Small intestine (tissue), 7 donors: ENCODE measurements around the gene COBLL1. TPM values are rescaled to one million over a fixed set of nuclear protein-coding genes. Genes with fewer than 3 reads are reported as not detected.
A peak's percentile ranks its signal among the peaks of the same experiment; 100 is the strongest.

ENCODE experiments used
- DNase-seq, 2 donors: peaks; one replicate each; pipeline versions ENCODE4 v3.0.0 to v3.0.0-alpha.2; 2013
- FAIRE-seq: peaks from 2 replicates; lab custom pipeline; 2012; peaks lifted over from hg19 to GRCh38; lab: Jason Lieb, UNC
- H3K27ac ChIP-seq, 3 donors: one replicate each; pipeline ENCODE4 v1.5.1; 2013; ENCODE audit warnings: low read length in 2 of 3, mild to moderate bottlenecking in 2 of 3, control low read depth in 1 of 3, inconsistent platforms in 1 of 3, low read depth in 1 of 3, moderate library complexity in 1 of 3
- H3K27me3 ChIP-seq, 3 donors: one replicate each; pipeline ENCODE4 v1.6.1; 2013; ENCODE audit warnings: low read length in 3 of 3, inconsistent platforms in 1 of 3; ENCODE audit not compliant: control insufficient read depth in 3 of 3, insufficient read depth in 3 of 3
- H3K36me3 ChIP-seq, 3 donors: one replicate each; pipeline ENCODE4 v1.6.1; 2013; ENCODE audit warnings: low read length in 3 of 3, inconsistent platforms in 1 of 3, low read depth in 1 of 3, mild to moderate bottlenecking in 1 of 3, moderate library complexity in 1 of 3; ENCODE audit not compliant: control insufficient read depth in 3 of 3, insufficient read depth in 2 of 3
- H3K4me1 ChIP-seq, 3 donors: one replicate each; pipeline ENCODE4 v1.6.1; 2013; ENCODE audit warnings: low read length in 2 of 3, inconsistent platforms in 1 of 3, low read depth in 1 of 3, mild to moderate bottlenecking in 1 of 3, moderate library complexity in 1 of 3; ENCODE audit not compliant: control insufficient read depth in 3 of 3, insufficient read depth in 2 of 3
- H3K4me3 ChIP-seq, 3 donors: one replicate each; pipeline ENCODE4 v1.5.1; 2013; ENCODE audit warnings: low read length in 3 of 3, control low read depth in 1 of 3, inconsistent platforms in 1 of 3, low read depth in 1 of 3, mild to moderate bottlenecking in 1 of 3, moderate library complexity in 1 of 3
- H3K9me3 ChIP-seq, 2 donors: one replicate each; pipeline ENCODE4 v1.6.1; 2013; ENCODE audit warnings: low read depth in 1 of 2, low read length in 1 of 2; ENCODE audit not compliant: control insufficient read depth in 2 of 2, insufficient read depth in 1 of 2
- WGBS, 3 donors: extraction: QIAGEN DNeasy Blood & Tissue Kit; methylation state at CpG; one replicate each; pipeline ENCODE4 v1.1.7; 2013; 5-methylcytosine and 5-hydroxymethylcytosine counted together
- polyA plus RNA-seq, 4 donors: library from polyadenylated mRNA; stranded (reverse) in 3 of 4; unstranded in 1 of 4; fragments of 200-250 nt in 3 of 4; fragments of 120-200 nt in 1 of 4; gene quantifications; one replicate each; pipeline versions ENCODE4 v1.2.1 to v1.2.3, GENCODE V29; 2013
- donor health status: healthy with polysubstance abuse.
- donor health status: control.
- donor health status: control.
- donor health status: Bipolar disorder and iron deficiency.
- donor health status: healthy.

Gene COBLL1
- polyA plus RNA-seq, 4 donors: 5.4 to 72.0 (median 7.8) TPM

DNA sequence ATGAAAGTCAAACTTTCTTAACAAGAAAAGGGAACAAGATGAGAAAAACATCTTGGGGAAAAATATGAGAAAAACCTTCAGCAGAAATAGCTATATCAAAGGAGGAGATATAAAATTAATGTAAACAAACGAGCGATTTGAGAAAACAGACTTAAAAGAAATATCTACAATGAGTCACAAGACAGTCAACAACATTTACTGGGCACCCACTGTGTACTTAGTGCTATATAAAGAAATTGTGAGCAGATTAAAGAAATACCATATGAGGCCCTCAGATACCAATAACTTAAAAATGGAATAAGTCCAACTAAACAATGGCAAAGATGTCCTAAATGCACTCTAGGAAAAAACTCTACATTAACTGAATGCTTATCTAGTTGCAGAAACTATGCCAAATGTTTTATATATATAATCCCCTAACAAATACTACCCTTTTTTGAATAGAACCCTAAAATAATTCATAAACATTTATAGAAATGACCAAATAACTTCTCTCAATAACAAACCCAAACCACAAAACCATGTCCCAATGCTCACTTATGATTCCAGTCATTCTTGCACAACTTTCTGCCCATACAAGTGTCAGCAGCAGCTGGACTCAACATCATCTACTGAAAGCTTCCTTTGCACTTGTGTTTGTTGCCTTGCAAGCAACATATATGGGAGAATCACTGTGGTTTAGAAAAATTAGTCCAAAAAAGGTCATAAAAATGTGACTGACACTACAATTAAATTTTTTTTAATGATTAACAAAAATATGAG is 83.5 kb downstream of the COBLL1 start:
- FAIRE-seq (no peak), DNase-seq (peak in 1 of 2 donors; percentile 20)
- Histone ChIP-seq H3K36me3 (peaks cover 0 to 3% (median 0%) of the 10 kb centered on the region in 3 donors), H3K4me3 (no peak overlapping the region), H3K27ac (no peak overlapping the region), H3K9me3 (no peaks in the 10 kb centered on the region), H3K4me1 (peaks cover 0 to 2% (median 0%) of the 10 kb centered on the region in 3 donors), H3K27me3 (no peaks in the 10 kb centered on the region)
- 25 to 43% (median 36%) methylated on average over 2 of the region's 2 CpGs for WGBS, 3 donors

DNA sequence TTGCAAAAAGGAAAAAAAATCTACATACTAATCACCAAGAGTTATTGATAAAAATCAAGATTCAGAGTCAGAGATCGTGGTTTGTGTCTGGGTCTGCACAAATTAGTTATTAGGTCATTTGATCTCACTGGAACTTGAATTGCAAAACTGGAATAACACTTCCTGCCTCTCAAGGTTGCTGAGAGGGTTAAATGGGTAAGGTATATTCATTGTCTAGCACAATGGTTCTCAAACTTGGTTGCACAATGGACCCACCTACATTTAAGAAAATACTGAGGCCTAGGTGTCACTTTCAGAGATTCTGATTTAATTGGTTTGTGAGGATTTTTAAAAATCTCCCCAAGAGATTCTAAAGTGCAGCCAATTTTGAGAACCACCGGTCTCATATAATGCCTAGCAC is 84.8 kb downstream of the COBLL1 start:
- FAIRE-seq (no peak), DNase-seq (no peak)
- Histone ChIP-seq H3K27ac (no peak overlapping the region), H3K27me3 (no peaks in the 10 kb centered on the region), H3K36me3 (peaks cover 0 to 3% (median 0%) of the 10 kb centered on the region in 3 donors), H3K4me3 (no peak overlapping the region), H3K9me3 (no peaks in the 10 kb centered on the region), H3K4me1 (peaks cover 0 to 2% (median 0%) of the 10 kb centered on the region in 3 donors)
- WGBS, 3 donors: 46 to 87% (median 52%) methylated on average over 2 of the region's 2 CpGs

DNA sequence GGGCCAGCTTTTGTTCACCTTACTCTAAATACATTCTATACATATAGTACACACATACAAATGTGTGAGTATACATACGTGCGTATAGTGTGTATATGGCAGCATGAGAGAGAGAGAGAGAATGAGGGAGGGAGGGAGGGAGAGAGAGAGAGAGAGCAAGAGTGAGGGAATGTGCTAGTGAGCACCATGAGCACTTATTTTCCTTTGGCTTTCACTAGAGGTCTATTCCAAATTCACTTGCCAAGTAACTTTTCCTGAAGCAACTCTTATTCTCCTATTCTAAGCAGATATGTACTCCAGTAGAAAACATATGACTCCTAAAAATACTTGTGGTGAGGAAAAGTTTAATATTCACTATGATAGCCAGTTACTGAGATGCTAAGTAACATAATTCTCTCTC is 85.7 kb downstream of the COBLL1 start:
- Histone ChIP-seq H3K27ac (no peak overlapping the region), H3K9me3 (no peaks in the 10 kb centered on the region), H3K27me3 (no peaks in the 10 kb centered on the region), H3K4me1 (peaks cover 0 to 2% (median 0%) of the 10 kb centered on the region in 3 donors), H3K36me3 (peaks cover 0 to 3% (median 0%) of the 10 kb centered on the region in 3 donors), H3K4me3 (no peak overlapping the region)
- FAIRE-seq (no peak), DNase-seq (no peak)
- WGBS, 3 donors: 88 to 91% (median 88%) methylated on average over 2 of the region's 2 CpGs

DNA sequence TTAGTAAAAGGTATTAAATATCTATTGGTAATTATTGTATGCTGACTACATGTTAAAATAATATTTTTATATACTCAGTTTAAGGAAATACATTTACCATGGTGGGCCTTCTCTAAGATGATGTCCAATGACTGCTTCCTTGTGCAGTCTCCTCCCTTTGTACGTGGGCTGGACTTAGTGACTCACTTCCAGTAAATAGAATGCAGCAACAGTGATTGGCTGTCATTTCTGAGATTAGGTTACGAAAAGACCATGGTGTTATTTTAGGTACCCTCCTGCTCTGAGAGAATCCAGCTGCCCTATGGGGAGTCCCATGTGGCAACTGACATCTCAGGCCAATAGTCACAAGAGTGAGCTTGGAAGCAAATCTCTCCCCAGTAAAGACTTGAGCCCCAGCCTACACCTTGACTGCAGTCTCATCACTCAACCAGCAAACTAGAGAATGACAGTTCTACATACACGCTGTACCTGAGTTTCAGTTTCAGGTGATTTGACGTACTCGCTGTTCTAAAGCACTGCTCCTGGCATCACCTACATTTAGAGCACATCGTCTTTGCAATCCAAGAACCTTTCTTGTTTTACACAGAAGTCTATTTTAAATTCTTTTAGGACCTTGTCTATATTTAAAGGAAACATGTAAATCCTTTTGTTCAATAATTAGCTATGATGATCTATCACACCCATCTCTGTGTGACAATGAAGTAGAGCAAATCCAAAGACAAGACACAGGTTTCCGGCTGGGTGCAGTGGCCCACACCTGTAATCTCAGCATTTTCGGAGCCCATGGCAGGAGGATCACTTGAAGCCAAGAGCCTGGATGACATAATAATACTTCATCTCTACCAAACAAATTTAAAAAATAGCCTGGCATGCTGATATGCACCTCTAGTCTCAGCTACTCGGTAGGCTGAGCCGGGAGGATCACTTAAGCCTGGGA is 87.2 kb downstream of the COBLL1 start:
- Histone ChIP-seq H3K27ac (peak overlapping the region in 1 of 3 donors; percentile 59), H3K4me1 (peaks cover 0 to 2% (median 0%) of the 10 kb centered on the region in 3 donors), H3K9me3 (no peaks in the 10 kb centered on the region), H3K27me3 (no peaks in the 10 kb centered on the region), H3K36me3 (peaks cover 0 to 3% (median 2%) of the 10 kb centered on the region in 3 donors), H3K4me3 (no peak overlapping the region)
- 74 to 83% (median 82%) methylated on average over 10 of the region's 10 CpGs for WGBS, 3 donors
- FAIRE-seq: no peak
- peak in 1 of 2 donors; percentile 17 for DNase-seq

DNA sequence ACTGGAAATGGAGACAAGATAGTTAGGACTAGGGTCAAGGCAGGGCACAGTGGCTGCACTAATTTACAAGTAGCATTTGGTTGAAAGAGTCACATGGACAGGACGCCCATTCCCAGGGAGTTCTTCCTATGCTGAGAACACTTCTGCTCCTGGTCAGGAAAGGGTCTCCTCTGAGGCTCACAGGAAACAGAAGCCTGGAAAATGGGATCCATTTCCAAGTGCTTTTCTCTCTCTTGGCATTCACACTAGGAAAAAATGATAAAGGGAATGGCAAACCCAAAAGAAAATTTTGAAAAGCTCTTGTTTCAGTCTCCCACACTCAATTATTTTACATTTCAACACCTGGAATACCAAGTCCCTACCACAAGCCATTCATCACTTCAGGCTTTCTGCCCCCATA is 88.7 kb downstream of the COBLL1 start:
- no peak overlapping the region for H3K27ac ChIP-seq
- no peaks in the 10 kb centered on the region for H3K27me3 ChIP-seq
- H3K4me1 ChIP-seq: no peaks in the 10 kb centered on the region
- DNase-seq (no peak), FAIRE-seq (no peak)
- no peak overlapping the region for H3K4me3 ChIP-seq
- peaks cover 0 to 3% (median 2%) of the 10 kb centered on the region in 3 donors for H3K36me3 ChIP-seq
- no peaks in the 10 kb centered on the region for H3K9me3 ChIP-seq
- 87 to 97% (median 95%) methylated on average over 1 of the region's 1 CpG for WGBS, 3 donors

DNA sequence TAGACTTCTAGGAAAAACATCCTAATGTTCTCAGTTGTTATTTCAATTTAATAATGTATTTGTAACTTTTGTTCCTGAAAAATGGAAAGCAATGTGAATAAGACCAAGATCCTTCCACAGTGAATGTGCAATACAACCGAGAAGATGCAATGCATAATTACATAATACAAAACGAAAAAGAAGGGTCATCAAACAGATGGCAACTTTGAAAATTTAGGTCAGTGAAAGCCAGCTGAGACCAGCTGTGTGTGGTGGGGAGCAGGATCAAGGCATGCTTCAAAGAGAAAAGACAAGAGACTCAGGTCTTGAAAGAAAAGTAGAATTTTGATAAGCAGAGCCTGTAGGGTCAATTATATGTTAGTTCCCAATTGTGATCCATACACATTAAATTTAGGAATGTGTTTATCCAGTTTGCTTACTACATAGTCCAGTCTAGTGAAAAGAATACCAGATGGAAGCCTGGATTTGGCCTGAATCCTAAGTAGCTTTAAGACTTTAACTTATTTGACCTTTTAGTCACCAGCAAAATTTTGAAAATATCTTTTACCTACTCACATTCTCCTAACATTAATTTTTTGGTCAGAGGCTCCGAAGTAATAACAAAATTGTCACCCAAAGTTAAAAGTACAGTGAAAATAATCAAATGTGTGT is 93.7 kb downstream of the COBLL1 start:
- Histone ChIP-seq H3K4me3 (no peak overlapping the region), H3K27me3 (no peaks in the 10 kb centered on the region), H3K36me3 (peaks cover 0 to 2% (median 0%) of the 10 kb centered on the region in 3 donors), H3K4me1 (peaks cover 0 to 4% (median 0%) of the 10 kb centered on the region in 3 donors), H3K9me3 (no peaks in the 10 kb centered on the region), H3K27ac (no peak overlapping the region)
- no peak for DNase-seq
- WGBS, 3 donors: 64 to 88% (median 76%) methylated on average over 3 of the region's 3 CpGs
- FAIRE-seq: peak; percentile 39

DNA sequence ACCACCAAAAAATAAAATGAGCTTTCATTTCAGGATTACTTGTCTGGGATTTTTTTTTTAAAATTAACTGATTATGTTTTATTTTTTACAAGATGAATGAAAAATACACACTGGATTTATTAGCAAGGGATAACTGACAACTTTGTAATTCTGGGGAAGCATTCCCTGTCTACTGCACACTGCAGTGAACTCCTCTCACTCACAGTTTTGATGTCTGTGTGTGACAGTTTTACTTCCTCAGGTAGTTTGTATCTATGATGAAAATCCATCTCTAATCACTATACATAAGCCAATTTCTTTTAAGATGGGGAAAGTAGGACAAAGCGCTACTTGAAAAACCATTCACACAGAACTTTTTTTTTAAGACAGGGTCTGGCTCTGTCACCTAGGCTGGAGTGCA is 94.5 kb downstream of the COBLL1 start:
- Histone ChIP-seq H3K27me3 (no peaks in the 10 kb centered on the region), H3K27ac (no peak overlapping the region), H3K36me3 (peaks cover 0 to 2% (median 0%) of the 10 kb centered on the region in 3 donors), H3K4me3 (no peak overlapping the region), H3K9me3 (no peaks in the 10 kb centered on the region), H3K4me1 (peaks cover 0 to 4% (median 0%) of the 10 kb centered on the region in 3 donors)
- 100% methylated on average over 1 of the region's 1 CpG for WGBS, 3 donors
- FAIRE-seq (no peak), DNase-seq (no peak)

DNA sequence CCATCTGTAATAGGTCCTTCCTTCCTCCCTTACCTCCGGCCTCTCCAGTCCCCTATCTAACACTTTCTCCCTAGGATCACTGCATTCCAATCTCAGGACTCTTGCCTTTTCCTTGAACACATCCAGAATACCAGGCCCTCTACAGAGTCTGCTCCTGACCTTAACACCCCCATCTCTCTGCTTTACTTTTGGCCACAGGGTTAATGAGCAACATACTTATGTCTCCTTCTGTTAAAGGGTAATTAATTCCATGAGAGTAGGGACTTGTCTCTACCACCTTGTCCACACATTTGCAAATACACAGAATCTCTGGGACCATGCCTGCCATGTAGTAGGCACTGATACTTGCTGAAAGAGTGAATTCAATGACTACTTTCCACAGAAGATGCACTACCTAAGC is 94.9 kb downstream of the COBLL1 start:
- Histone ChIP-seq H3K9me3 (no peaks in the 10 kb centered on the region), H3K27ac (no peak overlapping the region), H3K4me3 (no peak overlapping the region), H3K4me1 (peaks cover 0 to 4% (median 0%) of the 10 kb centered on the region in 3 donors), H3K36me3 (peaks cover 0 to 2% (median 0%) of the 10 kb centered on the region in 3 donors), H3K27me3 (no peaks in the 10 kb centered on the region)
- FAIRE-seq: no peak
- WGBS, 3 donors: 91 to 96% (median 91%) methylated on average over 1 of the region's 1 CpG
- DNase-seq: no peak
